Measurements from ENCODE around the gene PLEKHA7.
A peak's percentile ranks its signal among the peaks of the same experiment; 100 is the strongest.
"Not testable (repeated sequence)": the region's sequence is repeated elsewhere in the genome, so short reads cannot be mapped to it uniquely, and the experiment has no call there.

Gene PLEKHA7, protein sequence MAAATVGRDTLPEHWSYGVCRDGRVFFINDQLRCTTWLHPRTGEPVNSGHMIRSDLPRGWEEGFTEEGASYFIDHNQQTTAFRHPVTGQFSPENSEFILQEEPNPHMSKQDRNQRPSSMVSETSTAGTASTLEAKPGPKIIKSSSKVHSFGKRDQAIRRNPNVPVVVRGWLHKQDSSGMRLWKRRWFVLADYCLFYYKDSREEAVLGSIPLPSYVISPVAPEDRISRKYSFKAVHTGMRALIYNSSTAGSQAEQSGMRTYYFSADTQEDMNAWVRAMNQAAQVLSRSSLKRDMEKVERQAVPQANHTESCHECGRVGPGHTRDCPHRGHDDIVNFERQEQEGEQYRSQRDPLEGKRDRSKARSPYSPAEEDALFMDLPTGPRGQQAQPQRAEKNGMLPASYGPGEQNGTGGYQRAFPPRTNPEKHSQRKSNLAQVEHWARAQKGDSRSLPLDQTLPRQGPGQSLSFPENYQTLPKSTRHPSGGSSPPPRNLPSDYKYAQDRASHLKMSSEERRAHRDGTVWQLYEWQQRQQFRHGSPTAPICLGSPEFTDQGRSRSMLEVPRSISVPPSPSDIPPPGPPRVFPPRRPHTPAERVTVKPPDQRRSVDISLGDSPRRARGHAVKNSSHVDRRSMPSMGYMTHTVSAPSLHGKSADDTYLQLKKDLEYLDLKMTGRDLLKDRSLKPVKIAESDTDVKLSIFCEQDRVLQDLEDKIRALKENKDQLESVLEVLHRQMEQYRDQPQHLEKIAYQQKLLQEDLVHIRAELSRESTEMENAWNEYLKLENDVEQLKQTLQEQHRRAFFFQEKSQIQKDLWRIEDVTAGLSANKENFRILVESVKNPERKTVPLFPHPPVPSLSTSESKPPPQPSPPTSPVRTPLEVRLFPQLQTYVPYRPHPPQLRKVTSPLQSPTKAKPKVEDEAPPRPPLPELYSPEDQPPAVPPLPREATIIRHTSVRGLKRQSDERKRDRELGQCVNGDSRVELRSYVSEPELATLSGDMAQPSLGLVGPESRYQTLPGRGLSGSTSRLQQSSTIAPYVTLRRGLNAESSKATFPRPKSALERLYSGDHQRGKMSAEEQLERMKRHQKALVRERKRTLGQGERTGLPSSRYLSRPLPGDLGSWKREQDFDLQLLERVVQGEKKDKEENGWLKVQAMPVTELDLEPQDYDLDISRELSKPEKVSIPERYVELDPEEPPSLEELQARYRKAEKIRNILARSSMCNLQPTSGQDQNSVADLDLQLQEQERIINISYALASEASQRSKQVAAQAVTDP

DNA sequence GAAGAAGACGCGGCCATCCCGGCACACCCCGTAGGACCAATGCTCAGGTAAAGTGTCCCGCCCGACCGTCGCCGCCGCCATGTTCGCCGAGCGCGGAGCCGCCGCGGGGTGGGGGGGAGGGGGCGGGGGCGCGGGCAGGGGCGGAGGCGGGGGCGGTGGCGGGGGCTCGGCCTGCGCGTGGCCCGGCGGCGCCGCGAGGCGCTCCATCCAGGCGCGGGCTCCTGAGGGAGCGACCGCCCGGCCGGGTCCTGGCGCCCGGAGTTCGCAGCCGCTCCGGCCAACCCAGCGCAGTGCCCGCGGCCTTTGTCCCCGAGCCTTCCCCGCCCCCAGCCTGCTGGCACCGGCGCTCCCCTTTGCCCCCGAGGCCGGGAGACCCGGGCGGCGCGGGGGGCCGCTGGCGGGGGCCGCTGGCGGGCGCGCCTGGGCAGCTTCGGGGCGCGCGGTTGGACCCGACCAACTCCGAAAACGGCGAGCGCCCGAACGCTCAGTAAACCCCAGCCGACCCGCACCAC lies at the start of gene PLEKHA7:
Gene PLEKHA7, minus strand, starts transcription at position 94 of the 512 bp plus-strand sequence. Its CDS starts 13 bp downstream, at position 81.
- peaks cover 24% of the 10 kb centered on the region for H3K27me3 Mint-ChIP-seq
- H3K27ac Mint-ChIP-seq = peak within 1 kb of the TSS; percentile 77
- no peaks in the 10 kb centered on the region for H3K9me3 Mint-ChIP-seq
- peaks cover 8% of the 10 kb centered on the region for H3K4me1 Mint-ChIP-seq (ENCODE audit: low read depth)
- H3K36me3 Mint-ChIP-seq (ENCODE audit: low read depth) = no peaks in the 10 kb centered on the region
- H3K4me3 Mint-ChIP-seq = peak within 1 kb of the TSS; percentile 86

DNA sequence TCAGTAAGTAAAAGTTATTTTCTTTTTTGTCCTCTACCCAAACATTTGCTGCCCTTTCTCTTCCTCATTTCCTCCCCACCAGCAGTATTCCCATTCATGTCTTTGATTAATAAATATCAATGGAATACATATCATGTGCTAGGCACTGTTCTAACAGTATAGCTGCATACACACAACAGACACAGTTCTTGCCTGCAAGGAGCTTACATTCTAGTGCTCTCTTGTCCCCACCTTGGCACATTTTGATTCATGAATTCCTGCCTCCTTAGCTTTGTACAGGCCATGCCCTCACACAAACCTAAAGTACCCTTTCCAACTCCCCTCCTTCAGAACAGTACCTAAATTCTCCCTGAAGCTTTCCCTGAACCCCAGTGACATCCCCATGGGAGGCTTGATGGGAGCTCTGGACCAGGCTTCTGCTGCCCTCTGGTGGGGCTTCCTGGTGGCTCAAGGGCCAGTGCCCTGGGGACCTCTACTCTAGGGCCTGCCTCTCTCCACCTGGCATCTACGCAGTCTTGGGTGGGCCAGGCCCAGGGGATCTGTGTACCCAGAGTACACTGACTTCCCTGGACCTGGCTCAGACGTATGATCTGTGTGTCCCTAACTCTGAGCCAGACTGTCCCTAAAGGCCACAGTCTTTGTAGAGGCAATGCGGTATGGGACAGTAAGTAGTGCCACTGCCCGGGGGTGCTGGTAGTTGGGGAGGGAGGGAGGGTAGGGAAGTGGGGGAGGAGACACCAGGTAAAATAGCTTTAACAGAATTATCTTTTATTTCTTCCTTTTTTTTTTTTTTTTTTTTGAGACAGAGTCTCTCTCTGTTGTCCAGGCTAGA lies 49.2 kb upstream of the PLEKHA7 start:
- Mint-ChIP-seq H3K4me1 (ENCODE audit: low read depth) (no peaks in the 10 kb centered on the region), H3K27ac (no peak overlapping the region), H3K36me3 (ENCODE audit: low read depth) (no peaks in the 10 kb centered on the region), H3K27me3 (no peaks in the 10 kb centered on the region), H3K9me3 (no peaks in the 10 kb centered on the region), H3K4me3 (no peak overlapping the region)

DNA sequence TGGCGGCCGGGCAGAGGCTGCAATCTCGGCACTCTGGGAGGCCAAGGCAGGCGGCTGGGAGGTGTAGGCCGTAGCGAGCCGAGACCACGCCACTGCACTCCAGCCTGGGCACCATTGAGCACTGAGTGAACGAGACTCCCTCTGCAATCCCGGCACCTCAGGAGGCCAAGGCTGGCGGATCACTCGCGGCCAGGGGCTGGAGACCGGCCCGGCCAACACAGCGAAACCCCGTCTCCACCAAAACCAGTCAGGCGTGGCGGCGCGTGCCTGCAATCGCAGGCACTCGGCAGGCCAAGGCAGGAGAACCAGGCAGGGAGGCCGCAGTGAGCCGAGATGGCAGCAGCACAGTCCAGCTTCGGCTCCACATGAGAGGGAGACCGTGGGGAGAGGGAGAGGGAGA lies 36.9 kb upstream of the PLEKHA7 start:
- H3K4me1 Mint-ChIP-seq (ENCODE audit: low read depth); H3K36me3 Mint-ChIP-seq (ENCODE audit: low read depth); H3K27me3 Mint-ChIP-seq; H3K27ac Mint-ChIP-seq; H3K9me3 Mint-ChIP-seq; H3K4me3 Mint-ChIP-seq: not testable (repeated sequence)

DNA sequence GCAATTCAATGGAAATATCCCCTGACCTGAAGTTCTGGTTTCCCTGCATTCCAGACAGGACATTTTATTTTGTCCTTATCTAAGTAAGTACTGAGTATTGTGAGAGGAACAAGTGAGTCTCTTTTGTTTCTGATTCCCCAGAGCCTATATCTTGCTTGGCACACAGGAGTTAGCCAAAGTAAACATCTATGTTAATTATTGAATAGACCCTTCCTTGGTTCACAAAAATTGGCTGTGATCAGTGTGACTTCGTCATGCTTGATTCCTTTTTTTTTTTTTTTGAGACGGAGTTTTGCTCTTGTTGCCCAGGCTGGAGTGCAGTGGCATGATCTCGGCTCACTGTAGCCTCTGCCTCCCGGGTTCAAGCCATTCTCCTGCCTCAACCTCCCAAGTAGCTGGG lies 34.3 kb upstream of the PLEKHA7 start:
- not testable (repeated sequence) for H3K4me3 Mint-ChIP-seq; H3K9me3 Mint-ChIP-seq; H3K36me3 Mint-ChIP-seq (ENCODE audit: low read depth); H3K4me1 Mint-ChIP-seq (ENCODE audit: low read depth); H3K27me3 Mint-ChIP-seq; H3K27ac Mint-ChIP-seq

DNA sequence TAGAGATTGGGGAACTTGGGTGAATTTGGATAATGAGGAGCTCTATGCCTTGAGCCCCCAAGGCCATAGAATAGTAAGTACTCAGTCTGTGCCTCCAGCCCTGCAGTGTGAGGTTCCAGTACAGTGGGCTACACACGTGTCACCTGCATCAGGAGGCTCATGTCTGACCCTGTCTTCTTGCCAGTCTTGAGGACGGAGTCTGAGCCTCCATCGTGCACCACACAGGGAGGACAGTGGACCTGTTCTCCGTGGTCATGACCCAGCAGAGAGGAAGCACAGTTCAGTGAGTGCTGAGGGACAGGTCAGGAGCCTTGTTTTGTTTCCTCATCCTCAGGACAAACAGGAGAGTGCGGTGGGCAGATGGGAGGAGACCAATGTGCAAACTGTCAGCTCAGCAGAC lies 32.5 kb upstream of the PLEKHA7 start:
- Mint-ChIP-seq H3K4me1 (ENCODE audit: low read depth) (no peaks in the 10 kb centered on the region), H3K27ac (no peak overlapping the region), H3K4me3 (no peak overlapping the region), H3K36me3 (ENCODE audit: low read depth) (no peaks in the 10 kb centered on the region), H3K27me3 (no peaks in the 10 kb centered on the region), H3K9me3 (no peaks in the 10 kb centered on the region)

DNA sequence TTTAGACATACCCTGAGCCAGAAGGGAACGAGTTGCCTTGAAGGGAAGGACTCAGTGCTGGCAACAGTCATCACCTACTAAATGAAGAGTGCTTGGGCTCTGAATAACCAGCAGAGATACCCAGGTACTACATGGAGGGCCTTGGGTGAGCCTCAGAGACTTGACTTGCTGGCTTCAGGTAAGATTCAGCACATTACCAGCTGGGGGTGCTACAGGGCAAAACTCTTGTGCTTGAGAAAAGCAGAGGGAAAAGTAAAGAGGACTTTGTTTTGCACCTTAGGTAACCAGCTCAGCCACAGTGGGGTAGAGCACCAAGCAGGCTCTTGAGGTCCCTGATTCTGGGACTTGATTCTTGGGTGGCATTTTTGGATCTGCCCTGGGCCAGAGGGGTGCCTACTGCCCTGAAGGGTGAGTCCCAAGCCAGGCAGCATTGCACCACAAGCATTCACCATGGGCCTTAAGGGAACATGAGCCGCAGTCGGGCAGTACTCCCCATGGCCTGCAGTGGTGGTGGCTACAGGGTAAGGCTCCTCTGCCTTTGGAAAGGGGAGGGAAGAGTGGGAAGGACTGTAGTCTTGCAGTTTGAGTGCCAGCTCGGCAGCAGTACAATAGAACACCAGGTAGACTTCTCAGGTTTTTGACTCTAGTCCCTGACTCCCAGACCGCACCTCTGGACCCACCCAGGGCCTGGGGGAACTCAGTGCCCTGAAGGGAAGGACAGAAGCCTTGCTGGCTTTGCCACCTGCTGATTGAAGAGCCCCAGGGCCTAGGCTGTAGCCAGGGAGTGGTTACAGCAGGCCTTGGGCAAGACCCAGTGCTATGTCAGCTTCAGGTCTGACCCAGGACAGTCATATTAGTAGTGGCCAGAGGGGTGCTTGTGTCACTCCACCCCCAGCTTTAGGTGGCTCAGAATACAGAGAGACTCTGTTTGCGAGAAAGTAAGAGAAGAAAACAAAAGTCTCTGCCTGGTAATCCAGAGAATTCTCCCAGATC lies 22.7 kb upstream of the PLEKHA7 start:
- Mint-ChIP-seq H3K36me3 (ENCODE audit: low read depth) (peaks cover 7% of the 10 kb centered on the region), H3K9me3 (no peaks in the 10 kb centered on the region), H3K27me3 (peaks cover 8% of the 10 kb centered on the region), H3K4me1 (ENCODE audit: low read depth) (no peaks in the 10 kb centered on the region), H3K27ac (no peak overlapping the region), H3K4me3 (no peak overlapping the region)

DNA sequence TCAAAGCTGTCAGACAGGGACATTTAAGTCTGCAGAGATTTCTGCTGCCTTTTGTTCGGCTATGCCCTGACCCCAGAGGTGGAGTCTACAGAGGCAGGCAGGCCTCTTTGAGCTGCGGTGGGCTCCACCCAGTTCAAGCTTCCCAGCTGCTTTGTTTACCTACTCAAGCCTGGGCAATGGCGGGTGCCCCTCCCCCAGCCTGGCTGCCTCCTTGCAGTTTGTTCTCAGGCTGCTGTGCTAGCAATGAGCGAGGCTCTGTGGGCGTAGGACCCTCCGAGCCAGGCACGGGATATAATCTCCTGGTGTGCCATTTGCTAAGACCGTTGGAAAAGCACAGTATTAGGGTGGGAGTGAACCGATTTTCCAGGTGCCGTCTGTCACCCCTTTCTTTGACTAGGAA lies 19.8 kb upstream of the PLEKHA7 start:
- H3K4me3 Mint-ChIP-seq; H3K36me3 Mint-ChIP-seq (ENCODE audit: low read depth); H3K27ac Mint-ChIP-seq; H3K9me3 Mint-ChIP-seq; H3K27me3 Mint-ChIP-seq; H3K4me1 Mint-ChIP-seq (ENCODE audit: low read depth): not testable (repeated sequence)

DNA sequence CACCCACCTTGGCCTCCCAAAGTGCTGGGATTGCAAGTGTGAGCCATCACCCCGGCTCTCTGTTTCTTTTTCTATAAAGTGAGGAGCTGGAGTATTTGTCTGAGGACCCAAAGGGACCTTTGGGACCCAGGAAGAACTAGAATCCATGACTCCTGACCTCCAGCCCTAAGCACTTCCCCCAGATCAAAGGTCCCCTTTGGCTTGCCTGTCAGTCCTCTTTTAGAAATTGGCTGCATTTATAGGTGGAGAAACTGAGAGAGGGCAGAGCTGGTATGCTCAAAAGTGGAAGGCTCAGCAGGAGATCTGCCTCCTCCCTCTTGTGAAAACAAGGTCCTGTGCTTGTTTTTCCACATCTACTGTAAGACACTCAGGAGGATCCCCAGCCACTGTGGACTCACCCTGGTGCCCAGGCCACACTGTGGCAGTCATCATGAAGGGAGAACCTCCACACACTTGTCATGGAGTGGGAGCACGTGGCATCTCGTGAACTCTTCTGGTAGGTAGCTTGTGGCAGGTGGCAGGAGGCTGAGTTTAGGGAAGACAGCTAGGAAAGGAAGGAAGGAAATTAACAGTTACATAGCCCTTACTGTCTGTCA lies 12.4 kb upstream of the PLEKHA7 start:
- Mint-ChIP-seq H3K27me3 (no peaks in the 10 kb centered on the region), H3K4me3 (no peak overlapping the region), H3K36me3 (ENCODE audit: low read depth) (no peaks in the 10 kb centered on the region), H3K4me1 (ENCODE audit: low read depth) (no peaks in the 10 kb centered on the region), H3K9me3 (no peaks in the 10 kb centered on the region), H3K27ac (no peak overlapping the region)

DNA sequence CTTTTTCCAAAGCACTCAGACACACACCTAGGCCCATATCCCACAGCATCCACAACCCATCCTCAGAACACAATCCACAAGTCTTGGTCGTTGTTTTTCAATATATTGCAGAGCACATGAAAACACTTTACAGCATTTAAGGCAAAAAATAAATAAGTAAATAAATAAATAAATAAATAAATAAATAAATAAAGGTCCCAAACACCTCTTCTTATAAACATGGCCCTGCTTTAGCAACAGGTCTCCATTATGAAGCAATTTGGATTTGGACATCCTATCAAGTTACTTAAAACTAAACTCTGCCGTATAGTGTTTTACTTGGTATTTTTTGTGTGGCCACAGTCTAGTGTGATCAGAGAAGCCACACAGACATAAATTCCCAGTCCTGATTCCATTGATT lies 10.7 kb upstream of the PLEKHA7 start:
- no peak overlapping the region for H3K4me3 Mint-ChIP-seq
- no peaks in the 10 kb centered on the region for H3K9me3 Mint-ChIP-seq
- H3K4me1 Mint-ChIP-seq (ENCODE audit: low read depth) = no peaks in the 10 kb centered on the region
- H3K27ac Mint-ChIP-seq = no peak overlapping the region
- no peaks in the 10 kb centered on the region for H3K36me3 Mint-ChIP-seq (ENCODE audit: low read depth)
- H3K27me3 Mint-ChIP-seq = no peaks in the 10 kb centered on the region

DNA sequence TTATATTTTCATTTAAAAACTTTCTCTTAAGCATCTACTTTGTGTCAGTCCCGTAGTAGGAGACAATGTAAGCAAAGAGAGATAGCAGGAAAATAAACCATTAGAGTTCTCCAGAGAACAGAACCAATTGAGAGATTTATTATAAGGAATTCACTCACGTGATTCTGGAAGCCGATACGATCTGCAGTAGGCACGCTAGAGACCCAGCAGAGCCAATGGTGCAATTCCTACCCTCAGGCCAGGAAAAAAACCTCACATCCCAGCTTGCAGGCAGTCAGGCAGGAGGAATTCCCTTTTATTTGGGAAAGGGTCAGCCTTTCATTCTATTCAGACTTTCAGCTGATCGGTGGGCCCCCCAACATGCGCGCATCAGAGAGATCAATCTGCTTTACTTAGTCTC lies 7.3 kb upstream of the PLEKHA7 start:
- Mint-ChIP-seq H3K9me3 (no peaks in the 10 kb centered on the region), H3K4me3 (no peak overlapping the region), H3K4me1 (ENCODE audit: low read depth) (no peaks in the 10 kb centered on the region), H3K27me3 (peaks cover 7% of the 10 kb centered on the region), H3K36me3 (ENCODE audit: low read depth) (no peaks in the 10 kb centered on the region), H3K27ac (no peak overlapping the region)

DNA sequence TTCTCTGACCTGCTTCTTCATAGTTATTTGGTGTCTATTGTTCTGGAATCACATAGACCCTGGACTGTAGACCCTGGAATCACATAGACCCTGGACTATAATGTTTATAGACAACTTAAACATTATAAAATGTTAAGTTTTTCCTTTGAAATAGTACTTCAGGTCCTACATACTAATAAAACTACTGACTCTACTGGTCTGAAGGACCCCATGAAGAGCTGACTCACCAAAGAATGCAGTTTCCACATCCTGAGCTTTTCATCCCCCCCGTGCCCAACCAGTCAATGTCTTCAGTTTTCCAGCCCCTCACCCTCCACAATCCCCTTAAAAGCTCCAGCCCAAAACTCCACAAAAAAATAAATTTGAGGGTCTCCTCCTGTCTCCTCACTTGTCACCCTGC lies 6.6 kb upstream of the PLEKHA7 start:
- Mint-ChIP-seq H3K27me3 (peaks cover 14% of the 10 kb centered on the region), H3K4me1 (ENCODE audit: low read depth) (no peaks in the 10 kb centered on the region), H3K36me3 (ENCODE audit: low read depth) (no peaks in the 10 kb centered on the region), H3K4me3 (no peak overlapping the region), H3K9me3 (no peaks in the 10 kb centered on the region), H3K27ac (peak overlapping the region; percentile 4)

DNA sequence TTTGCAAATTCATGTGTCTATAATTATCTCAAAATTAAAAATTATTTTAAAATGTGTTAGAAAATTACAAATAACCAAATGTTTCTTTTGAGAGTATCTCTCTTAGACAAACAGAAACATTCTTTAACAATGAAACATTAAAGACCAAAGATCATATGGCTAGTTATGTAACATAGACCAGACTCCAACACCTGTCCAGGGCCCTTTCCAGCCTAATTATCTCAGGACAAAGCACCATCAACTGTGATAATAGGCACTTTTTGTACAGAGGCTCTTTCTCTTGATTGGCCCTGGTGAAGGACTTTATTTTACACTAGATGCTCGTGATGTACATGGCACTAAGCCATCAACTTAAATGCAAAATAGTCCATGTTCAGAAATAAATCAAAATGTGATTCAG lies 5.0 kb upstream of the PLEKHA7 start:
- H3K36me3 Mint-ChIP-seq (ENCODE audit: low read depth) = no peaks in the 10 kb centered on the region
- H3K4me3 Mint-ChIP-seq = no peak overlapping the region
- no peaks in the 10 kb centered on the region for H3K9me3 Mint-ChIP-seq
- H3K4me1 Mint-ChIP-seq (ENCODE audit: low read depth) = peaks cover 8% of the 10 kb centered on the region
- H3K27ac Mint-ChIP-seq = no peak overlapping the region
- peaks cover 24% of the 10 kb centered on the region for H3K27me3 Mint-ChIP-seq

DNA sequence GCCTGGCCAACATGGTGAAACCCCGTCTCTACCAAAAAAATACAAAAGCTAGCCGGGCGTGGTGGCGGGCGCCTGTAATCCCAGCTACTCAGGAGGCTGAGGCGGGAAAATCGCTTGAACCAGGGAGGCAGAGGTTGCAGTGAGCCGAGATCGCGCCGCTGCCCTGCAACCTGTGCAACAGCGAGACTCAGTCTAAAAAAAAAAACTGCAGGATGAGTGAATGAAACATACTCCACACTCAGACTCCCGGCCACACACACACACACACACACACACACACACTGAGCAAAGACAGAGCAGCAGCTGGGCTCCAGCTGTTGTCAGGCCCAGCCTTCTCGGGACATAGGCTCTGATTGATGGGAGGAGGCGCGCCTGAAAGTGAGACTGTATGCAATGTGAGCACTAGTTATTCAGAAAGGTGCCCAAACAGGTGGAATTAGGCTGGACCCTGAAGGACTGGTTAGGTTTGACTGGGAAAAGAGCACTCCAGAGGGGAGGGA lies 1.5 kb upstream of the PLEKHA7 start:
- Mint-ChIP-seq H3K36me3 (ENCODE audit: low read depth) (no peaks in the 10 kb centered on the region), H3K27me3 (peaks cover 24% of the 10 kb centered on the region), H3K4me1 (ENCODE audit: low read depth) (peaks cover 8% of the 10 kb centered on the region), H3K27ac (no peak overlapping the region), H3K9me3 (no peaks in the 10 kb centered on the region), H3K4me3 (no peak overlapping the region)

Measured in stimulated activated naive CD8-positive, alpha-beta T cell treated with anti-CD3 and anti-CD28 coated beads, Interleukin-15, Interleukin-2, amounts not matched to agents 100 ng/mL and 50 ng/mL, for 24 hours (primary cell).